Hepatocyte (in vitro differentiated cells): Measurements from ENCODE around the gene TFR2. TPM values are rescaled to one million over a fixed set of nuclear protein-coding genes. Genes with fewer than 3 reads are reported as not detected.

Source experiments
- DNase-seq: peaks from one replicate; pipeline ENCODE4 v3.0.0-alpha.2; 2016; ENCODE audit warnings: low spot score
- H2AFZ ChIP-seq: fragments of 200-600 bp; sonication (generic); 2 replicates; pipeline ENCODE4 v1.6.0; 2016; ENCODE audit warnings: antibody characterized with exemption, mild to moderate bottlenecking
- H3K27ac ChIP-seq: fragments of 200-600 bp; sonication (generic); 2 replicates; pipeline ENCODE4 v1.5.1; 2016; ENCODE audit warnings: mild to moderate bottlenecking
- H3K27me3 ChIP-seq: fragments of 200-600 bp; sonication (generic); 2 replicates; pipeline ENCODE4 v1.6.1; 2016
- H3K36me3 ChIP-seq: fragments of 200-600 bp; sonication (generic); replicated peaks from 2 replicates; pipeline ENCODE4 v1.5.1; 2016; ENCODE audit warnings: low read depth; ENCODE audit not compliant: insufficient read depth
- H3K4me1 ChIP-seq: fragments of 200-600 bp; sonication (generic); 2 replicates; pipeline ENCODE4 v1.5.1; 2016; ENCODE audit warnings: mild to moderate bottlenecking, moderate library complexity; ENCODE audit not compliant: insufficient read depth
- H3K4me2 ChIP-seq: fragments of 200-600 bp; sonication (generic); 2 replicates; pipeline ENCODE4 v1.6.0; 2016
- H3K4me3 ChIP-seq: fragments of 200-600 bp; sonication (generic); 2 replicates; pipeline ENCODE4 v1.5.1; 2016; ENCODE audit warnings: mild to moderate bottlenecking
- H3K79me2 ChIP-seq: fragments of 200-600 bp; sonication (generic); 2 replicates; pipeline ENCODE4 v1.6.0; 2017; ENCODE audit warnings: mild to moderate bottlenecking
- H3K9me2 ChIP-seq: fragments of 200-600 bp; sonication (generic); replicated peaks from 2 replicates; pipeline ENCODE4 v1.6.0; 2017; ENCODE audit warnings: mild to moderate bottlenecking; ENCODE audit not compliant: insufficient read depth
- H3K9me3 ChIP-seq: fragments of 200-600 bp; sonication (generic); 2 replicates; pipeline ENCODE4 v1.5.1; 2016; ENCODE audit warnings: low read depth, mild to moderate bottlenecking
- H4K20me1 ChIP-seq: fragments of 200-600 bp; sonication (generic); 2 replicates; pipeline ENCODE4 v1.6.0; 2016; ENCODE audit warnings: mild to moderate bottlenecking; ENCODE audit not compliant: insufficient read depth, poor library complexity, severe bottlenecking
- CTCF ChIP-seq: fragments of 200-600 bp; sonication (generic); IDR thresholded peaks from 2 replicates; pipeline ENCODE4 v1.5.1; 2016; ENCODE audit warnings: antibody characterized with exemption, mild to moderate bottlenecking; ENCODE audit not compliant: poor library complexity
- EZH2 ChIP-seq: fragments of 200-600 bp; sonication (generic); IDR thresholded peaks from 2 replicates; pipeline ENCODE4 v1.6.1; 2016; ENCODE audit warnings: antibody characterized with exemption, mild to moderate bottlenecking, borderline replicate concordance
- EZH2phosphoT487 ChIP-seq: fragments of 200-600 bp; sonication (generic); IDR thresholded peaks from one replicate; pipeline ENCODE4 v1.6.1; 2018; ENCODE audit warnings: antibody characterized with exemption, mild to moderate bottlenecking, low read depth, moderate library complexity; ENCODE audit not compliant: unreplicated experiment, severe bottlenecking
- WGBS: methylation state at CpG from one replicate; pipeline ENCODE4 v1.1.6; 2016; ENCODE audit warnings: low lambda C conversion rate; ENCODE audit errors: missing lambda C conversion rate; 5-methylcytosine and 5-hydroxymethylcytosine counted together
- polyA plus RNA-seq: library from polyadenylated mRNA; unstranded; fragments of >200 nt; fragmentation: Nextera tagmentation; extraction: Ambion mirVana; gene quantifications from 2 replicates; pipeline ENCODE4 v1.2.1, GENCODE V29; 2016
- total RNA-seq: library from RNA; depleted of rRNA; stranded (reverse); fragments of >200 nt; gene quantifications from 2 replicates; pipeline ENCODE4 v1.2.3, GENCODE V29; 2014

Gene TFR2
- total and polyA plus RNA-seq, 2 experiments from 2014 or later = 13.5 to 16.8 TPM

- WGBS = 80% methylated on average over 11 of the region's 11 CpGs
- H3K79me2 ChIP-seq = peaks cover 35% of the 10 kb centered on the region
- no peaks in the 10 kb centered on the region for H3K27me3 ChIP-seq
- H2AFZ ChIP-seq = no peak overlapping the region
- H3K4me2 ChIP-seq = peak overlapping the region; percentile 89
- no peaks in the 10 kb centered on the region for H3K9me3 ChIP-seq
- peak overlapping the region; percentile 92 for H3K27ac ChIP-seq
- H3K36me3 ChIP-seq = no peaks in the 10 kb centered on the region
- no peak overlapping the region for H3K4me3 ChIP-seq
- TF ChIP-seq CTCF = no peak
- TF ChIP-seq EZH2 = no peak
- TF ChIP-seq EZH2phosphoT487 = no peak
- no peaks in the 10 kb centered on the region for H3K9me2 ChIP-seq
- DNase-seq = no peak
- peaks cover 24% of the 10 kb centered on the region for H3K4me1 ChIP-seq
- H4K20me1 ChIP-seq = peaks cover 17% of the 10 kb centered on the region
Measured at GRCh38 chr7:100582650-100583049, 58.7 kb downstream of the TFR2 start.

GRCh38 chr7:100582041-100582579, 59.2 kb downstream of the TFR2 start:
- no peak for DNase-seq
- Histone ChIP-seq H3K9me3 (no peaks in the 10 kb centered on the region), H4K20me1 (peaks cover 17% of the 10 kb centered on the region), H3K9me2 (no peaks in the 10 kb centered on the region), H3K79me2 (peaks cover 35% of the 10 kb centered on the region), H2AFZ (no peak overlapping the region), H3K4me3 (no peak overlapping the region), H3K4me2 (no peak overlapping the region), H3K36me3 (no peaks in the 10 kb centered on the region), H3K27ac (peak overlapping the region; percentile 92), H3K4me1 (peaks cover 24% of the 10 kb centered on the region), H3K27me3 (no peaks in the 10 kb centered on the region)
- WGBS = 93% methylated on average over 20 of the region's 20 CpGs
- TF ChIP-seq EZH2 (no peak), CTCF (no peak), EZH2phosphoT487 (no peak)

GRCh38 chr7:100580466-100581283, 60.7 kb downstream of the TFR2 start:
- no peaks in the 10 kb centered on the region for H3K9me2 ChIP-seq
- no peaks in the 10 kb centered on the region for H3K36me3 ChIP-seq
- no peak overlapping the region for H3K4me2 ChIP-seq
- TF ChIP-seq EZH2phosphoT487 = no peak
- TF ChIP-seq CTCF = no peak
- no peak for TF ChIP-seq EZH2
- H3K27me3 ChIP-seq = no peaks in the 10 kb centered on the region
- 96% methylated on average over 11 of the region's 11 CpGs for WGBS
- H3K4me1 ChIP-seq = peaks cover 24% of the 10 kb centered on the region
- H3K9me3 ChIP-seq = no peaks in the 10 kb centered on the region
- peaks cover 35% of the 10 kb centered on the region for H3K79me2 ChIP-seq
- no peak overlapping the region for H3K27ac ChIP-seq
- no peak overlapping the region for H3K4me3 ChIP-seq
- no peak for DNase-seq
- H2AFZ ChIP-seq = no peak overlapping the region
- peaks cover 17% of the 10 kb centered on the region for H4K20me1 ChIP-seq
